ENCODE results near the gene PGAP3. TPM values are rescaled to one million over a fixed set of nuclear protein-coding genes. Genes with fewer than 3 reads are reported as not detected.
A peak's percentile ranks its signal among the peaks of the same experiment; 100 is the strongest.

The PGAP3 gene
- total and polyA plus RNA-seq, 8 donors = 3.2 to 42.9 (median 16.3) TPM

GRCh38 chr17:39706383-39706782, 18.5 kb upstream of the PGAP3 start:
- Histone ChIP-seq H3K9me3 (no peaks in the 10 kb centered on the region), H3K4me3 (no peak overlapping the region), H3K36me3 (peaks cover 22 to 49% (median 45%) of the 10 kb centered on the region in 4 donors), H3K27me3 (peaks cover 0 to under 1% (median 0%) of the 10 kb centered on the region in 3 donors), H3K4me1 (peaks cover 52 to 72% (median 62%) of the 10 kb centered on the region in 4 donors), H3K27ac (peak overlapping the region; percentile 85 to 95 (median 92))
- no peak for DNase-seq
- TF ChIP-seq POLR2AphosphoS5 (IDR thresholded peaks at IDR 0.05) = no peak
- no peak for TF ChIP-seq POLR2A (IDR thresholded peaks at IDR 0.05)
- TF ChIP-seq EP300 (IDR thresholded peaks at IDR 0.05) = no peak
- no peak for TF ChIP-seq CTCF (IDR thresholded peaks at IDR 0.05)
- intact Hi-C loops (cut with DNase I; ENCODE audit: low total_unique reads) = no loop called here
- WGBS, 5 donors = 29 to 54% (median 45%) methylated on average over 8 of the region's 8 CpGs

GRCh38 chr17:39705786-39706348, 18.0 kb upstream of the PGAP3 start:
- no peak for TF ChIP-seq EP300 (IDR thresholded peaks at IDR 0.05)
- TF ChIP-seq POLR2AphosphoS5 (IDR thresholded peaks at IDR 0.05) = peak in 2 of 3 donors; percentile 57 to 82
- TF ChIP-seq CTCF (IDR thresholded peaks at IDR 0.05) = peak in 1 of 7 experiments; percentile 10
- DNase-seq = peak; percentile 87 to 91
- peaks cover 19 to 44% (median 40%) of the 10 kb centered on the region in 4 donors for H3K36me3 ChIP-seq
- no peak overlapping the region for H3K4me3 ChIP-seq
- H3K27ac ChIP-seq = peak overlapping the region; percentile 85 to 95 (median 92)
- peaks cover 0 to 6% (median 0%) of the 10 kb centered on the region in 3 donors for H3K27me3 ChIP-seq
- WGBS, 5 donors = 33 to 62% (median 43%) methylated on average over 6 to 12 of the region's 12 CpGs
- H3K4me1 ChIP-seq = peaks cover 57 to 77% (median 67%) of the 10 kb centered on the region in 4 donors
- intact Hi-C loops (cut with DNase I; ENCODE audit: low total_unique reads) = no loop called here
- no peaks in the 10 kb centered on the region for H3K9me3 ChIP-seq

- H3K4me1 ChIP-seq = peaks cover 58 to 85% (median 72%) of the 10 kb centered on the region in 4 donors
- H3K36me3 ChIP-seq = peaks cover 19 to 35% (median 31%) of the 10 kb centered on the region in 4 donors
- H3K27me3 ChIP-seq = peaks cover 0 to 15% (median 5%) of the 10 kb centered on the region in 3 donors
- intact Hi-C loops (cut with DNase I; ENCODE audit: low total_unique reads) = no loop called here
- WGBS, 5 donors = 15 to 41% (median 27%) methylated on average over 8 to 11 of the region's 11 CpGs
- peak overlapping the region; percentile 85 to 95 (median 92) for H3K27ac ChIP-seq
- TF ChIP-seq POLR2A (IDR thresholded peaks at IDR 0.05) (no peak), POLR2AphosphoS5 (IDR thresholded peaks at IDR 0.05) (peak in 2 of 3 donors; percentile 35 to 71), EP300 (IDR thresholded peaks at IDR 0.05) (no peak), CTCF (IDR thresholded peaks at IDR 0.05) (peak in 5 of 7 experiments; percentile 7 to 71 (median 43))
- no peaks in the 10 kb centered on the region for H3K9me3 ChIP-seq
- H3K4me3 ChIP-seq = peak overlapping the region in 1 of 4 donors; percentile 26
- DNase-seq = peak; percentile 56 to 77
Observed at GRCh38 chr17:39704821-39705551, 17.1 kb upstream of the PGAP3 start.

- TF ChIP-seq POLR2AphosphoS5 (IDR thresholded peaks at IDR 0.05) (no peak), POLR2A (IDR thresholded peaks at IDR 0.05) (no peak), CTCF (IDR thresholded peaks at IDR 0.05) (no peak), EP300 (IDR thresholded peaks at IDR 0.05) (no peak)
- Histone ChIP-seq H3K36me3 (peaks cover 14 to 24% (median 20%) of the 10 kb centered on the region in 4 donors), H3K27ac (peak overlapping the region; percentile 85 to 95 (median 92)), H3K9me3 (no peaks in the 10 kb centered on the region), H3K27me3 (peaks cover 0 to 20% (median 8%) of the 10 kb centered on the region in 3 donors), H3K4me3 (no peak overlapping the region), H3K4me1 (peaks cover 58 to 90% (median 79%) of the 10 kb centered on the region in 4 donors)
- intact Hi-C loops (cut with DNase I; ENCODE audit: low total_unique reads) = no loop called here
- no peak for DNase-seq
- 66 to 88% (median 71%) methylated on average over 4 to 5 of the region's 5 CpGs for WGBS, 5 donors
Observed at GRCh38 chr17:39703913-39704312, 16.1 kb upstream of the PGAP3 start.
